Retinal pigment epithelial cell (primary cell): ENCODE results near the gene ACBD4.

ENCODE experiments used
- DNase-seq: peaks from one replicate; pipeline ENCODE4 v3.0.0-alpha.2; 2010; ENCODE audit warnings: low read depth
- H3K4me3 ChIP-seq: 2 replicates; pipeline ENCODE4 v1.5.1; 2011; ENCODE audit warnings: mild to moderate bottlenecking, low read length, control low read depth, moderate library complexity
- CTCF ChIP-seq: conservative IDR thresholded peaks from 2 replicates; pipeline ENCODE4 v1.5.1; 2011; ENCODE audit warnings: low read depth, low read length, control low read depth, inconsistent platforms

ACBD4 gene

DNA sequence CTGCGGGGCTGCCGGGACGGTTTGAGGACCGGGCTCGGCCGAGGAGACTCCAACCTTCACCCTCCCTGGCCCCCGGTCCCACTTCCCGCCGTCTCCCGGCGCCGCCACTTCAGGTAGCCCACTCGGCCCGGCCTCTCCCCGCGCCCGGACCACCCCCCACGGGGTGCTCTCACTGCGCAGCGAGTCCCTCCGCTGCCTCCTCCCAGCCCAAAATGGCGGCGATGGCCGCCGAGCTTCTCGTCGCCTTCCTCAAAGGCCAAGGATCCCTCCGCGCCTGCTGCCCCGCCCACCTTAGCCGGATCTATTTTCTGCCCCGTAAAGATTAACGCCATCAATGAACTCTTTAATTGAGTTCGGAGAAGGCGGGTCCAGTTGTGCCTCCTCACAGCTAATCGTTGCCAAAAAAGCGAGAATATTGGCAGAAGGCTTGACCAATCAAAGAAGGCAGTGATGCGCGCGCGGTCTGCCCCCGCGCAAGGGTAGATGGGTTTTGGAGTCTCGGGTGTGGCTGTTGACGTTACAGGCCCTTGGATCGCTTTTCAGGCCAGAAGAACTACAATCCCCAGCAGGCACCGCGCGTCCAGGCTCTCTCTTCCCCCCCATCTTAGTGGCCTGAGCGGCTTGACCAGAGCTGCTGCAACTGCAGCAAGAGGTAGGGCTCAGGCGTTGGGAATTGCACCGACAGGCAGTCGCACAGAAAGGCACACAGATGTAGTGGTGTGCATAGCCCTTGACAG lies 26.0 kb downstream of the ACBD4 start, which contains the start of gene HEXIM2:
Gene HEXIM2, plus strand, starts transcription at position 588 of the 737 bp plus-strand sequence. CDS start 919 bp downstream, outside the sequence.
- DNase-seq: peak; percentile 100
- peak within 1 kb of the TSS; percentile 96 for H3K4me3 ChIP-seq
- TF ChIP-seq CTCF: no peak

DNA sequence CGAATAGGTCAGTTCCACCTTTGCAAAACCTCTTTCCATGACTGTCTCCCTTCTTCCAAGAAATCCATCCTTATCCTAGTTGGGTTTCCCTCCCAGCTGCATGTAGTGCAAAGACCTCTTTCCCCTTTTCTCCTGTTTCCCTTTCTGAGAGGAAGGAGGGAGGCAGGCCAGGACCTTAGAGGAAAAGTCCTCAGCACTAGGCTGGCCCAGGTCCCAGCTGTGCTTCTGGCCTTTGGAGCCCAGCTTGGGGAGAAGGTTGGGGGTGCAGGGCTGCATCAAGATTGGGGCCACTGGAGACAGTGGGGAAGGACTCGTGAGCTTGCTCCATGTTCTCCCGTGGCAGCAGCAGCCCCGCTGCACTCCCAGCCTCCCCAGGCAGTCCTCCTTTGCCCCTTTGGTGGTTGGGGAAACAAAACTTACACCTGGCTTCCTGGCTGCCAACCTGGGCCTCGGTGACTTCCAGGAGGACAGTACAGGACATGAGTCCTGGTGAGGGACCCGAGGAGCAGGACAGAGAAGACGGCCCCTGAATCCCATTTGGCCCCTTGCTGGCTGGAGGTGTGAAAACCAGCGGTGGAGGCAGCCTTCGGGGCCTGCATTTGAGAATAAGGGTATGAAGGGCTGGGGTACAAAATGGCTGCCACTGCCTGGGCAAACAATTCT lies 26.7 kb downstream of the ACBD4 start:
- no peak for DNase-seq
- peak overlapping the region; percentile 42 for H3K4me3 ChIP-seq
- TF ChIP-seq CTCF: no peak

GRCh38 chr17:45164734-45165269 lies 29.3 kb downstream of the ACBD4 start:
- no peak for TF ChIP-seq CTCF
- H3K4me3 ChIP-seq: no peak overlapping the region
- DNase-seq: no peak

GRCh38 chr17:45168991-45169752 lies 33.7 kb downstream of the ACBD4 start:
- DNase-seq: no peak
- no peak for TF ChIP-seq CTCF
- H3K4me3 ChIP-seq: no peak overlapping the region

- no peak overlapping the region for H3K4me3 ChIP-seq
- TF ChIP-seq CTCF: no peak
- DNase-seq: no peak
Observed at GRCh38 chr17:45170280-45170930, 34.9 kb downstream of the ACBD4 start.

DNA sequence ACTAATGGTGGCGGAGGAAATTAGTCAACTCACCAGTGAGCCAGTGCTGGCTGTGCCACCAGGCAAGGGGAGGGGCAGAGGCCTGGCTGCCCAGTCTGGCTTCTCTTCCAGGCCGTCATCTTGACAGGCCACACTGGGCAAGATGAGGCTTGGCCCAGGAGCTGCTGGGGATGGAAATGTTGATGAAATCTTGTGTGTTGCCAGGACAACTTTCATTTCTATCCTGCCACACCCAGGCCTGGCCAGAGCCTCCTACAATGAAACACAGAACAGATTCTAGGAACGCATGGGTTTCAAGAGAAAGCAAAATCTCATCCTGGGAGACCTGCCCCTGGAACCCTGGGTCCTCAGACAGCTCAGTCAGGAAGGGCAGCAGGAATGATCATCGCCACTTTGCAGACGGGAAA lies 35.4 kb downstream of the ACBD4 start:
- H3K4me3 ChIP-seq: peak overlapping the region; percentile 23
- TF ChIP-seq CTCF: no peak
- no peak for DNase-seq
